ENCODE results near the gene TMEM273.
A peak's percentile ranks its signal among the peaks of the same experiment; 100 is the strongest.

TMEM273 gene

GRCh38 chr10:49175587-49176309, 12.4 kb downstream of the TMEM273 start:
- no peak for DNase-seq

DNA sequence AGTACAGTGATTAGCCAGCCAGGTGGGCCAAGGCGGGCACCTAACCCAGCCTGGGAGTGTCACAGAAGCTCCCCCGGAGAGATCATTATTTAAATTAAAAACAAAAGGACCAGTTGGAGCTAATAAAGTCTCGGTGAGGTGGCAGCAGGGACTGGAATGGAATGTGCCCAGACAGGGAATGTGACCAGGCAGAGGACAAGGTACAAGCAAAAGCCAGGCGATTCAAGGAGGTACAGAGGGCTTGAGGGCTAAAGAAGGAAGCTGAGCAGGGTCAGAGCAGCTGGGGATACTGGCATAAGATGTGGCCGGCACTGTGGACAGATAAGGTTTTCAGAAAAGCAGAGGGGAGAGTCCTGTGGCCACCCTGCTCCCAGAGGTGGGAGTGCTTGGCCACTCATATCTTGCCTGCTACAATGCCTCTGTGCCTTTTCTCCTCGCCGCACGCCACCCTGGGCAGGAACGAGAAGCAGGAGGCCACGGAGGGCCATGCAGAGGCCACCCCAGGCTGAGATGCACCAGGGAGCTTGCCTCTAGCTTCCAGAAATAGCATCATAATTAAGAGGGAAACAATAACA, 13.2 kb downstream of the TMEM273 start:
- DNase-seq, result no peak

GRCh38 chr10:49174261-49174925, 13.8 kb downstream of the TMEM273 start:
- no peak for DNase-seq

DNA sequence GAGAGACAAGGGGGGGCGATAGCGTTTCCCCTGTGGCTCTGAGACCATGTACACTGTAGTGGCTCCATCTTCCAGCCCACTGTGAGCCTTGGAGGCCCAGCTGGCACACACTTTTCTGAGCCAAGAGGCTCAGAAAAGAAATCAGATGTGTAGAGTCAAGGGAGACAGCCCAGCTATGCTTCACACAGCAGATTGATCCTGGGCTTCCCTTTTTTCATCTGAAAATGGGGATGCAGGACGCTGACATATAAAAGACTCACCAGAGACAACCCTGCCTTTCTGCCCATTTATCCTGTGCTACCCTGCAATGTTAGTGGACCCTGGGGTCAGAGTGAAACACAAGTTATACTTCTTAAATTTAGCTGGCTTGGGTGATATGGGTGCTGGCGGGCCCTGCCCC, 14.3 kb downstream of the TMEM273 start:
- no peak for DNase-seq

DNA sequence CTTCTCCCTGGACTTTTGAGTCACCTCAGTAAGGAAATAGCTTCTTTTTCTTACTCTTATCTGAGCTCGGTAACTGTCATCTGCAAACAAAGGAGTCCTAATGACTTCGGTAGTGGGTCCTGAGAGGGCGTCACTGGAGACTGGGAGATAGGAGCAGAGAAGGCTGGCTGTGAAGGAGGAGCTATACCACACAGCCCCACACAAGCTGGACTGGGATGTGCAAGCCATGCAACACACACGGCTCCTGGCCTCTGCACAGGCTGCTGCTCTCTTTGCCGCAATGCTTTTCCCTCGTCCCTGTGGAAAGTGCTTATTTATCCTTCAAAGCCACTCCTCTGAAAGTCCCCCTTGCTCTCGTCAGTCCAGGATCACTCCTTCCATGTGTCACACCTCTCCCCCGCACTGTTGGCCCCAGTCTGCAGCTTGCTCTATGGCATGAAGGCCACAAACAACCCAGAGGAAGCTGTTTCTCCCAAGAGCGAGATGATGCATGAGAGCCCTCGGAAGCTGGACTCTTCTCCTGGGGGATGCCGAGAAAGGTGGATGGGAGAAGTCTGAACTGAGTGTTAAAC, 14.9 kb downstream of the TMEM273 start:
- no peak for DNase-seq

DNA sequence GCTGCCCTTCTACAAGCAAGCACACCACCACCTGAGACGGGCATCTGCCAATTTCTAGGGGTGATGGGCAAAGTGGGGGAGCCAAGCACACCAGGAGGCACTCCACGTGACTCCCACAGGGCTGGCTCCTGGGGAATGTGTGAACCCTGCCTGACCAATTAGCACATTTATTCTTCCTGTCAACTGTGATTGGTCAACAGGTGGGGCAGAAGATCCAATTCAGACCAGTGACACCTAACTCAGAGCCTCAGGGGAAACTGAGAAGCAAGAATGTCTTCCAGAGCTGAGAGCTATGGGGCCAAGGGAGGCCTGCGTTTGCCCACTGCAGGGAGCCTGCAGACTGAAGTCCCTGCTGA, 15.4 kb downstream of the TMEM273 start:
- no peak for DNase-seq

DNA sequence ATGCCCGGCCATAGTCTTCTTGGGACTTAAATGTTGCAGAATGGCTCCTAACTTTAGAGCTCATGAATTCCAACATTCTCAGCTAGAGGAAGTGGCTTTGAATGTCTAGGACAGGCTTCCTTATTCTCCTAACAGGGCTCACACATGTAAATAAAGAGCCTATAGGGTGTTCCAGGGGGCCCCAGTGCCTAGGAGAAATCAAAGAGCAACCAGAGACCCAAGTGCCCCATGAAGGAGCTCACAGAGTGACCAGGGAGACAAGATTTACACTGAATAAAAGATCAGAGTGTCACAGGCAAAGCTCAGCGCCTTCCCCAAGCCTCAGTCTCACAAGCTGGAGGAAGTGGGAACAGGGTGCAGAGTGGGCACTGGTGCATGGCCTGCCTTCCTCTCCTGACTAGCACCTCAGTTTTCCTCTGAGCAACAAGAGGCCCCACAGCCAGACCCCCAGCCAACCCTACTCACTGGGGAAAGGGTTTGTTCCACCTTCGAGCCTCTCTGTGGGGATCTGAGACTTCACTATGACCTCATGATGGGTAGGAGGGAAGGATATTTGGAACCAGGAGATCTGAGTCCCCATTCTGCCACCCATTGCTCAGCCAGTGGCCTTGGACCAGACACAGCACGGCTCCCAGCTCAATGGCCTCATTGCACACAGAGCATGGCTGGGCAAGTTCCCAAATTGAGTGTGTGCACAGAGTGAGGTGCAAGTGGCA, 16.0 kb downstream of the TMEM273 start:
- DNase-seq, result no peak

DNA sequence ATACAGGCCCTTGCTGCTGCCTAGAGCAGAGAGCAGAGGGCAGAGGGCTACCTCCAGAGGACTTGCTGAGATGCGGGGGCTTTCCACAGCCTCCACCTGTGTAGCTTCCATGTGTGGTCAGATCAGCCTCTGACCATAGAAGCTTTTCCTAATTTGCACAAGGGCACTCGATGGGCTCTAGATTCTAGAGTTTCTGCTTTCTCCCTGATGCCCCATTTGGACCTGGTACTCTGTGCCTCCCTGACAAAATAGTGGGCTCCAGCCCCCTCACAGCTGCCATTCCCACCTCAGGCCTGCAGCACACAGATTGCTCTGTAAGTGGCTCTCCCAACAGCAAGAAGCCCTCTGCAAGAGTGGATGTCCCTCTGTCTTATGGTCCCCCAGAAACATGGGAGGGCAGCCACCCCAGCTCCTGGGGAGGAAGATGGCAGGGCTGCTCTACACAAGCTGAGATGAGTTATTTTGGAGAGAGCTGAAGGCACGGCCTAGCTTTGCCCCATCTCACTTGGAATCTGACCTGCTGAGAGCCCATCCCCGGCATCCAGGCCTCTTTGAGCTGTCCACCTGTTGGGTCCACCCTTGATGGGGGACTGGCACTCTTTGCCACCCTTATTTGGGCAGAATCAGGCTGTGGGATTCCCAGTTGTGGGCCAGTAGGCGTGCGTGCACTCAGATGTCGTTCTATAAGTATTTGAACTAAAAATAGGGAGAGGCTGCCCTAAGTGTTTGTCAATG, 16.7 kb downstream of the TMEM273 start:
- no peak for DNase-seq

DNA sequence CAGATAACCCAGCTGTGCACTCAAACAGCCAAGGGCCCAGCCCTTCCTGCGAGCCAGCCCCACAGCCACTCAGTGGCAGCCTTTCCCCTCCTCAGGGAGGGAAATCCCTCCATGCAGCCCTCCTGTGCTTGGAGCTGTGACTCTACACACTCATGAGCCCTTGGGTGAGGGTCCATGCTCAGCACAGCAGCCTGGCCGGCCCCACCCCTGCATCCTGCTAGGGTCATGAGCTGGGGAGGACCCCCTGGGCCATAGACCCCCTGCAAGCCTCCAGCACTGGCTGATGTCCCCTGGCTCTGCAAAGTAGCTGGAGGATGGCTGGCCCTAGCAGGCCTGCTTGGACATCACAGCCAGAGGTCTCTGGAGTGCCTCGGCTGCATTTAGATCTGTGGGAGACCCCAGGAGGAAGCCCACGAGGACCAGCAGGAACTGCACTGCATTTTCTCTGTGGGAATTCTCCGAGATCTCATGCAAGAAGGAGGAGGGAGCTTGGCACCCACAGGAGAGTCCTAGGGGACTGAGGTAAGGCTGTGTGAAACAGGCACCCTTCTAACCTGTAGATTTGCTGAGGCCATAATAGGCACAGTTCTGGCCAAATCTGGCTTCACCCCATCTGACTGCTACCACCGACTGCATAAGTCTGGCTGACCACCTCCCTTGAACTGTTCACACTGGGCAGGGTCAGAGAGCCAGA, 17.4 kb downstream of the TMEM273 start:
- DNase-seq, result no peak

DNA sequence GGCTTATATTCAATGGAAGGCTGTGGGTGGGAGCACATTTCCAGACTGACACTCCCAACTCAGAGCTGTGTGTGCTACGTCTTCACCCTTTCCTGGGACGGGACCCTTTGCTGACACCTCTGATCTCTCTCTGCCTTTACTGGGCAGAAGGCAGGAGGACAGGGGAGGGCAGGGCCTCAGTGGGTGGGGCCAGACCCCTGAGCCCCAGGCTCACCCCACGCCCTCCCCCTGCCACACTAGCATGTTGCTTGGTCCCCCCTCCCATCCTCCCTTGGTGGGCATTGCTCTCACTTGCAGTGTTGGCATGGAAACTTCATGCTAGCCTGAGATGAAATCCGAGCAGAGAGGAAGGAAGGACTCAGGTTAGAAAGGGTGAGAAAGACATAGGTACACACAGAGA, 18.4 kb downstream of the TMEM273 start:
- no peak for DNase-seq

GRCh38 chr10:49168831-49169500, 19.2 kb downstream of the TMEM273 start:
- peak; percentile 77 for DNase-seq

DNA sequence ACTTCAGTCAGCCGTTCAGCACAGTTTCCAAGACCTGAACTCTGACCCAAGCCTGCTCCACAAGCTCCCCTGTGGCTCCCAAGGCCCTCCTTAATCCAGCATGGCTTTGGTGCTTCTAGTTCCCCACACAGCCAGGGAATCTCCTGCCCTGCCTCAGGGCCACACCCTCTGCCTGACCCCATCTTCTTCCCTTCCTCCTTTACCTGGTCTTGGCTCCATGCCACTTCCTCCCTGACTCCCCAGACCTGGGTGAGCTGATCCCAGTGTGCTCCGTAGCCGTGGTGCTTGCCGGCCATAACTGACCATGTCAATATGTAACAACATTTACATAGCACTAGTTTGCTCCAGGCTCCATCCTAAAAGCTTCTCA, 20.0 kb downstream of the TMEM273 start:
- DNase-seq, result no peak

DNA sequence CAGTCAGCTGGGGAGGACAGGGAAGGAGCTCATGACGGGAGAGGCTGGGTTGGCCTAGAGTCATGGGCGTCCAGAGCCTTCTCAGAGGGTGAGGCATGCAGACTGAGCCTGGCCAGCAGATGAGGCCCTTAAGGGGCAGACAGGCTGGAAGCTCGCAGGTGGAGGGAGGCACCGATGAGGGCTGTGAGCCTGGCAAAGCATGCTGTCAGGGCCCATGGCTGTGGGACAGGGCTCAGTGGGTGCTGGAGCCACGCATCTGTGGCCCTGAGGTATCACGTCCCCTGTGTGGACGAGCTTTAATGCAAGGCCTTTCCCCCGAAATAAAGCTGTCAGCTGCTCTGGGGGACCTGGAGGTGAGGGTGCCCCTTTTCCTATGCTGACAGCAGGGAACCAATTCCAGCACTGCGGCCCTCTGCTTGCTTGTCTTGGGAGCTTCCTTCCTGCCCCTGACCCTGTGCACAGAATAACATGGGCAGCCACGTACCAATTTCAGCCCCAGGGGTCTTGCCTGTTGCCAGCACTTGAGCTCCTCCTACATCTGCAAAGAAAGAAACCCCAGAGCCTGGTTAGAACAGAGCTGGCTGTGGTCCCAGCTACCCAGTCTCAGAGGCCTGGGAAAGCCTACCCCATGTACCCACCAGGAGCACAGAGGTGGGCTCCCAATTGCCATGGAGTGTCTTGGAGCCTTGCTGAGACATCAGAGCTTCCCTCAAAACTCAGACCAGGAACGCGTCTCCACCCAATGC, 20.6 kb downstream of the TMEM273 start:
- DNase-seq, result no peak

DNA sequence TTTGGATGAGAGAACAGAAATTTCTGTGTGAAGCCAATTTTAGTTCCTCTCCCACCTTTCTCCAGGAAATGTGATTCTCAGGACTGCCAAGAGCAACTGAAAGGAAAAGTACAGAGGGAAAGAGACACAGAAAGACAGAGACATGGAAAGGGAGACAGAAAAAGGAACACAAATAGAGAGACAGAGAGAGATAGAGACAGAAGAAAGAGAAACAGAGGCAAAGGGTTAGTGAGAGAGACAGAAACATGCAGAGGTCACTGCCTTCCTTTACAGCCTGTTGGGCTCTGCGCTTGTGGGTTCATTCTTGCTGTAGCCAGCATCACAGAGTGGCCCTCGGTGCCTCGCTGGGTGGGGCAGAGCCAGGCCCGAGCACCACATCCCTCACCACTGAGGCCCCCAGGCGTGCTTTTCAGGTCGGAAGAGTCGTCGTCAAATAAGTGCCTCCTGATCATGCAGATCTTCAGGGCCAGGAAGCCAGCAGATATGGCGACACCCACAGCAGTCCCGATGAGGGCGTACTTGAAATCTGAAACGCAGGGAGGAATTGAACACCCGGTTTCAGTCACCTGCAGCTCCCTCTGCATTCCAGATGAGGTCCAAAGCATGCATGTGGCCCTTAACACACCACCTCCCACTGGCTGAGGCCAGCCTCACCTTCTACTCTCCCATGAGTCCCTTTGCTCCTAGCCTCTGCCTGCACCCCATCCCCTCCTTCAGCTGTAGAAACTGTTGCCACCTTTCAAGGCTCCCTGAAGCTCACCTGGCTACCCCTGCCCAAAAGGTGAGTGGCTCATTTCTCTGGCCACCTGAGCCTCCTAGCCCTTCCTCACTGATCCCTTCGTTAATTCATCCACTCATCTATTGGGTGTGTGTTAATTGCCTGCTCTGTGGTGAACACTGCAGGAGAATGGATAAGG, 21.4 kb downstream of the TMEM273 start:
- DNase-seq, result no peak

DNA sequence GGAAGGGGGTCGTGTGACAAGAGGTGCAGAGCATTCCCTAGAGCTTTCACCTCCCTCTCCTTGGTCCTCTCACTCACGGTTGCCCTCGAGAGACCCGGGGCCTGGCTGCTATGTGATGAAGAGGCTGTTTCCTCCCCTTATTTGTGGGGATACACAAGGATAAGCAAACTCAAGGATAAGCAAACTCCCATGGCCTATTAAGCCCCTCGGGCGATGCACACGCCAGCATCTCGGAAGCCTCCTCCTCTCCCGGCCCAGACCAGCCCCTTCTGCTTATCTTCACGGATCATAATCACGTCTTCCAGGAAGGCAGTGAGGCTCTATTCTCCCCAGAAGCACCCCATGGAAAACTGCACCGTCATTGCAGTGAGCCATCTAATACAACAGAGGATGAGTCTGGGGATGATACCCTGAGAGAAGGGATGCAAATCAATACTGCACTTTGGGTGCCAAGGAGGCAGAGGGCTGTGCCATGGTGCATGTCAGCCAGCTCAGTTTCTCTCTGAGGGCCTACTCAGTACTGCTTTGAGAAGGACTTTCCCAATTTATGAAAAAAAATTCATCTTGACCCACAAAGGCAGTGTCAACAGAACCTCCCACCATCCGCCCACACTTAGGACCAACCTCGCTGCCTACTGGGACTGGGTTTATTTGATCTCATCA, 22.2 kb downstream of the TMEM273 start:
- DNase-seq, result no peak

- no peak for DNase-seq
Measured at GRCh38 chr10:49165259-49165658, 22.9 kb downstream of the TMEM273 start.

- peak; percentile 76 for DNase-seq
Measured at GRCh38 chr10:49164559-49165188, 23.5 kb downstream of the TMEM273 start.

- DNase-seq, result no peak
Measured at GRCh38 chr10:49163741-49164140, 24.4 kb downstream of the TMEM273 start.

Data from MV-4-11 (cell line).